Measurements from ENCODE around the gene CDK5RAP2.

CDK5RAP2 gene

GRCh38 chr9:120626512-120626911, 46.5 kb upstream of the CDK5RAP2 start:
- Histone ChIP-seq H3K36me3 (ENCODE audit: control insufficient read depth in 1 of 2, insufficient read depth in 2 of 2, low read length in 2 of 2) (no peaks in the 10 kb centered on the region), H3K4me1 (ENCODE audit: control insufficient read depth in 1 of 2, insufficient read depth in 2 of 2, low read length in 2 of 2) (no peaks in the 10 kb centered on the region), H3K4me2 (ENCODE audit: low read length) (no peak overlapping the region), H3K79me1 (ENCODE audit: low read length) (no peaks in the 10 kb centered on the region), H2AK5ac (ENCODE audit: low read length) (no peak overlapping the region), H3K9me3 (ENCODE audit: insufficient read depth, low read depth, low read length) (no peaks in the 10 kb centered on the region), H3K27ac (ENCODE audit: low read depth, low read length) (no peak overlapping the region), H3K27me3 (ENCODE audit: insufficient read depth, low read length) (no peaks in the 10 kb centered on the region), H3K23ac (ENCODE audit: low read length) (no peak overlapping the region), H4K12ac (ENCODE audit: low read depth, low read length) (no peak overlapping the region), H4K91ac (ENCODE audit: low read depth, low read length) (no peak overlapping the region), H2BK12ac (ENCODE audit: low read length) (no peak overlapping the region), H3K9ac (ENCODE audit: low read length) (no peak overlapping the region), H3K4ac (ENCODE audit: low read depth, low read length) (no peak overlapping the region), H3K14ac (ENCODE audit: low read length) (no peak overlapping the region), H2BK120ac (ENCODE audit: insufficient read depth, low read length, poor library complexity) (no peak overlapping the region), H3K4me3 (ENCODE audit: low read depth, low read length) (no peak overlapping the region), H3K18ac (ENCODE audit: low read length) (no peak overlapping the region), H3K79me2 (ENCODE audit: control insufficient read depth, insufficient read depth, low read length, poor library complexity) (no peaks in the 10 kb centered on the region), H4K8ac (ENCODE audit: low read depth, low read length) (no peak overlapping the region), H2AFZ (ENCODE audit: insufficient read depth, low read length, poor library complexity) (no peak overlapping the region), H2BK5ac (ENCODE audit: low read depth, low read length, poor library complexity) (no peak overlapping the region)
- DNase-seq, result no peak
- no CpG with 5 or more reads among the region's 1 CpG for WGBS (ENCODE audit: extremely low coverage, insufficient coverage, insufficient read length)

- Histone ChIP-seq H3K79me2 (ENCODE audit: control insufficient read depth, insufficient read depth, low read length, poor library complexity) (no peaks in the 10 kb centered on the region), H3K14ac (ENCODE audit: low read length) (no peak overlapping the region), H3K23ac (ENCODE audit: low read length) (no peak overlapping the region), H3K4ac (ENCODE audit: low read depth, low read length) (no peak overlapping the region), H2BK5ac (ENCODE audit: low read depth, low read length, poor library complexity) (no peak overlapping the region), H3K9me3 (ENCODE audit: insufficient read depth, low read depth, low read length) (no peaks in the 10 kb centered on the region), H3K9ac (ENCODE audit: low read length) (no peak overlapping the region), H3K79me1 (ENCODE audit: low read length) (no peaks in the 10 kb centered on the region), H2AFZ (ENCODE audit: insufficient read depth, low read length, poor library complexity) (no peak overlapping the region), H2AK5ac (ENCODE audit: low read length) (no peak overlapping the region), H2BK120ac (ENCODE audit: insufficient read depth, low read length, poor library complexity) (no peak overlapping the region), H3K36me3 (ENCODE audit: control insufficient read depth in 1 of 2, insufficient read depth in 2 of 2, low read length in 2 of 2) (no peaks in the 10 kb centered on the region), H2BK12ac (ENCODE audit: low read length) (no peak overlapping the region), H3K18ac (ENCODE audit: low read length) (no peak overlapping the region), H3K27ac (ENCODE audit: low read depth, low read length) (no peak overlapping the region), H3K27me3 (ENCODE audit: insufficient read depth, low read length) (no peaks in the 10 kb centered on the region), H4K8ac (ENCODE audit: low read depth, low read length) (no peak overlapping the region), H3K4me1 (ENCODE audit: control insufficient read depth in 1 of 2, insufficient read depth in 2 of 2, low read length in 2 of 2) (no peaks in the 10 kb centered on the region), H4K12ac (ENCODE audit: low read depth, low read length) (no peak overlapping the region), H3K4me2 (ENCODE audit: low read length) (no peak overlapping the region), H4K91ac (ENCODE audit: low read depth, low read length) (no peak overlapping the region), H3K4me3 (ENCODE audit: low read depth, low read length) (no peak overlapping the region)
- no peak for DNase-seq
- no CpG with 5 or more reads among the region's 6 CpGs for WGBS (ENCODE audit: extremely low coverage, insufficient coverage, insufficient read length)
Measured at GRCh38 chr9:120625222-120625621, 45.3 kb upstream of the CDK5RAP2 start.

GRCh38 chr9:120622790-120623189, 42.8 kb upstream of the CDK5RAP2 start:
- H2AFZ ChIP-seq (ENCODE audit: insufficient read depth, low read length, poor library complexity), result no peak overlapping the region
- no peak overlapping the region for H3K4me2 ChIP-seq (ENCODE audit: low read length)
- no peak overlapping the region for H2BK12ac ChIP-seq (ENCODE audit: low read length)
- H3K14ac ChIP-seq (ENCODE audit: low read length), result no peak overlapping the region
- no peak overlapping the region for H3K9ac ChIP-seq (ENCODE audit: low read length)
- H4K91ac ChIP-seq (ENCODE audit: low read depth, low read length), result no peak overlapping the region
- no peak overlapping the region for H2BK5ac ChIP-seq (ENCODE audit: low read depth, low read length, poor library complexity)
- H2BK120ac ChIP-seq (ENCODE audit: insufficient read depth, low read length, poor library complexity), result no peak overlapping the region
- no peak overlapping the region for H2AK5ac ChIP-seq (ENCODE audit: low read length)
- no peaks in the 10 kb centered on the region for H3K79me2 ChIP-seq (ENCODE audit: control insufficient read depth, insufficient read depth, low read length, poor library complexity)
- H3K4me1 ChIP-seq (ENCODE audit: control insufficient read depth in 1 of 2, insufficient read depth in 2 of 2, low read length in 2 of 2), result no peaks in the 10 kb centered on the region
- no peak overlapping the region for H3K4me3 ChIP-seq (ENCODE audit: low read depth, low read length)
- no peak overlapping the region for H4K8ac ChIP-seq (ENCODE audit: low read depth, low read length)
- no peak overlapping the region for H3K4ac ChIP-seq (ENCODE audit: low read depth, low read length)
- no peaks in the 10 kb centered on the region for H3K9me3 ChIP-seq (ENCODE audit: insufficient read depth, low read depth, low read length)
- DNase-seq, result no peak
- H3K79me1 ChIP-seq (ENCODE audit: low read length), result no peaks in the 10 kb centered on the region
- no peak overlapping the region for H3K18ac ChIP-seq (ENCODE audit: low read length)
- no peak overlapping the region for H4K12ac ChIP-seq (ENCODE audit: low read depth, low read length)
- no peak overlapping the region for H3K27ac ChIP-seq (ENCODE audit: low read depth, low read length)
- H3K23ac ChIP-seq (ENCODE audit: low read length), result no peak overlapping the region
- H3K36me3 ChIP-seq (ENCODE audit: control insufficient read depth in 1 of 2, insufficient read depth in 2 of 2, low read length in 2 of 2), result no peaks in the 10 kb centered on the region
- no peaks in the 10 kb centered on the region for H3K27me3 ChIP-seq (ENCODE audit: insufficient read depth, low read length)

GRCh38 chr9:120621941-120622340, 42.0 kb upstream of the CDK5RAP2 start:
- Histone ChIP-seq H3K27ac (ENCODE audit: low read depth, low read length) (no peak overlapping the region), H3K27me3 (ENCODE audit: insufficient read depth, low read length) (no peaks in the 10 kb centered on the region), H3K18ac (ENCODE audit: low read length) (no peak overlapping the region), H2BK120ac (ENCODE audit: insufficient read depth, low read length, poor library complexity) (no peak overlapping the region), H3K79me1 (ENCODE audit: low read length) (no peaks in the 10 kb centered on the region), H2AFZ (ENCODE audit: insufficient read depth, low read length, poor library complexity) (no peak overlapping the region), H2AK5ac (ENCODE audit: low read length) (no peak overlapping the region), H4K91ac (ENCODE audit: low read depth, low read length) (no peak overlapping the region), H3K14ac (ENCODE audit: low read length) (no peak overlapping the region), H4K12ac (ENCODE audit: low read depth, low read length) (no peak overlapping the region), H3K9me3 (ENCODE audit: insufficient read depth, low read depth, low read length) (no peaks in the 10 kb centered on the region), H2BK5ac (ENCODE audit: low read depth, low read length, poor library complexity) (no peak overlapping the region), H3K4me3 (ENCODE audit: low read depth, low read length) (no peak overlapping the region), H4K8ac (ENCODE audit: low read depth, low read length) (no peak overlapping the region), H3K79me2 (ENCODE audit: control insufficient read depth, insufficient read depth, low read length, poor library complexity) (no peaks in the 10 kb centered on the region), H3K36me3 (ENCODE audit: control insufficient read depth in 1 of 2, insufficient read depth in 2 of 2, low read length in 2 of 2) (no peaks in the 10 kb centered on the region), H3K23ac (ENCODE audit: low read length) (no peak overlapping the region), H2BK12ac (ENCODE audit: low read length) (no peak overlapping the region), H3K4me1 (ENCODE audit: control insufficient read depth in 1 of 2, insufficient read depth in 2 of 2, low read length in 2 of 2) (no peaks in the 10 kb centered on the region), H3K4me2 (ENCODE audit: low read length) (no peak overlapping the region), H3K4ac (ENCODE audit: low read depth, low read length) (no peak overlapping the region), H3K9ac (ENCODE audit: low read length) (no peak overlapping the region)
- WGBS (ENCODE audit: extremely low coverage, insufficient coverage, insufficient read length), result no CpG with 5 or more reads among the region's 1 CpG
- no peak for DNase-seq
